Measurements from ENCODE around the gene CAMK1D. TPM values are rescaled to one million over a fixed set of nuclear protein-coding genes. Genes with fewer than 3 reads are reported as not detected.
"Not testable (repeated sequence)": the region's sequence is repeated elsewhere in the genome, so short reads cannot be mapped to it uniquely, and the experiment has no call there.

CAMK1D gene
- polyA plus RNA-seq, 12 donors, result 1.6 to 16.1 (median 3.5) TPM; not detected in 1

DNA sequence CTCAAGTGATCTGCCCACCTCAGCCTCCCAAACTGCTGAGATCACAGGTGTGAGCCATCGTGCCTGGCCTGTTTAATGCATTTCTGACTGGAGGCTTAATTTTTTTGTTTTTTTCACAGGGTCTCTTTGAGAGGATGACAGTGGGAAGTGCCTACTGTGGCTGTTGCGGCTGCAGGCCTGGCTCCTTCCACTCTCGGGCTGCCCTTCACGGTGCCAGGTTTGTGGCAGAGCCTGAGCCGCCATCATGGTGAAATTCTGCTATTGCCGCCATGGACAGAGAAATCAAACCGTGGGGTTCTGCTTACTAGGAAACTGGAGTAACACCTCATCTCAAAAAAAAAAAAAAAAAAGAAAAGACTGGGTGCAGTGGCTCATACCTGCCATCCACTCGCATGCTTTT is 142.7 kb downstream of the CAMK1D start:
- DNase-seq, result no peak

GRCh38 chr10:12497046-12497445 is 147.7 kb downstream of the CAMK1D start:
- not testable (repeated sequence) for DNase-seq

- no peak for DNase-seq
These were observed 150.0 kb downstream of the CAMK1D start for GRCh38 chr10:12499076-12499986.

- no peak for DNase-seq
These were observed 151.3 kb downstream of the CAMK1D start for GRCh38 chr10:12500381-12501303.

DNA sequence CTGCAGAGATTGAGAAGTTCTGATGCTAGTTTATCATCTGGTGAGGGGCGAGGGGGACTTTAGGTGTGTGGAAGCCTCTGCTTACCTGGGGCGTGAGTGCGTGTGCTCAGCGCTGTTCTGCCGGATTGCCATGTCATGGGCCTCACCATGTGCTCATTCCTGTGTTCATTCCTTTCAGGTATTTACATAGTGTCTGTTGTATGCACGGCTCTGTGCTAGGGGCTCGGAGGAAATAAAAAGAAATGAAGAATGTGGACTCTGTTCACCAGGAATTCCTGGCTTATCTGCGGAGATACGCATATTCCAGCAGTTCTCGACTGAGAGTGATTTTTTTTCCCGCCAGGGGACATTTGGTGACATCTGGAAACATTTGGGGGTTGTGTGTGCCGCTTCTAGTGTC is 152.0 kb downstream of the CAMK1D start:
- DNase-seq, result no peak

DNA sequence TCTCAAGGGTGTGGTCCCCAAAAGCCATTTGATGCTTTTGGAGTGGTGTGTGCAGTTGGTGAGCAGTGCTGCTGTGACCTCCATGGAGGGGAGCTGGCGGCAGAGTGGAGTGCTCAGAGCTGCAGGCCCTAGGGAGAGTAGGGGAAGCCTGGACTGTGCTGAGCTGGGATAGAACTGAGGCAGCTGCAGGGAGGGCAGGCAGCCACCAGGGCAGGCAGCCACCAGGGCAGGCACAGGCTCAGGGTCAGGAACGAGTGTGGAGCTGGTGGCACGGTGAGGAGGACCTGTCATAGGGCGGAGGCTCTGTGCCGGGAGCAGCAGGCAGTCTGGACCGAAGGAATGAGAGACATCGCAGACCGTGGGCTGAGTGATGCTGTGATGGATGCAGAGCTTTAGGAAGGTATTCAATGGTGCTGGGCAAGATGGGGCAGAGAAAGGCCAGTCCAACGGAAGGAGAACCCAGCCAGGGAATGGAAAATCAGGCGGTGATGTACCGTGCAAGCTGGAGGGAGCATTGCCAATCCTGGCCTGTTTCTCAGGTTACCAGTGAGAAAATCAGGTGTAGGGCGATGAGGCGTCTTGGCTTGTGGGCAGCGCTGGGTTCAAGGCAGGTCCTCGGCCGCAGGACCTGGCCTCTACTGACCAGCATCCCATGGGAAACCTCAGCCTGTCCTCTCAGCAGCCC is 152.6 kb downstream of the CAMK1D start:
- no peak for DNase-seq

GRCh38 chr10:12502526-12503274 is 153.4 kb downstream of the CAMK1D start:
- DNase-seq, result no peak

- no peak for DNase-seq
These were observed 154.0 kb downstream of the CAMK1D start for GRCh38 chr10:12503311-12503710.

DNA sequence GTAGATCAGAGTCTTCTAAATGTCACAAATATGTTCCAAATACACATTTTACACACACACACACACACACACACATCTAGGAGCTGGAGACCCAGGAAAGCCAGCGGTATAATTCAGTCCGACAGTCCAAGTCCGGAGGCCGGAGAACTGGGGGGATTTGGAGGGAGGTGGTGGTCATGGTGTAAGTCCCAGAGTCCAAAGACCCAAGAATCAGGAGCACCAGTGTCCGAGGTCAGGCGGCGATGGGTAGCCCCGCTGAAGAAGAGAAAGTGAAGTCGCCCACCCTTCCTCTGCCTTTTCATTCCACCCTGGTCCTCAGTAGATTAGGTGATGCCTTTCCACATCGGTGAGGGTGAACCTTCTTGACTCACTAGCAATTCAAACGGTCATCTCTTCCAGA is 154.8 kb downstream of the CAMK1D start:
- no peak for DNase-seq

DNA sequence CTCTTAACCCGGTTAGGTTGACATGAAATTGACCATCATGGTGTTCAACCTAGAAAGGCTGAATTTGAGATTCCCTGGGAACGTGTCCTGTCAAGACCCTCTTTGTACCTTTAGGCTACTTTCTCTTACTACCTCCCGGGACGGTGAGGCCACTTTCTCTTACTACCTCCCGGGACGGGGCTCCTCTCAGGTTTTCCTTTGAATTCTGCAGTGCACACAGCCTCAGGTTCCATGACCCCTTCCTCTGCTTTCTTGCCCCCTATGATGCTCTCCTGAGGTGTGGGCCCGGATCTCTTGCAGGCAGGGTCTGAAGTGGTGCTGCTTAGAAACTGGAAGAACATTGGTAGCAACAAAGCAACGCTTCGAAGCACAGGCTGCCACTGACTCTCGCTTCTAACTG is 155.3 kb downstream of the CAMK1D start:
- DNase-seq, result no peak

- no peak for DNase-seq
These were observed 156.3 kb downstream of the CAMK1D start for GRCh38 chr10:12505683-12506082.

DNA sequence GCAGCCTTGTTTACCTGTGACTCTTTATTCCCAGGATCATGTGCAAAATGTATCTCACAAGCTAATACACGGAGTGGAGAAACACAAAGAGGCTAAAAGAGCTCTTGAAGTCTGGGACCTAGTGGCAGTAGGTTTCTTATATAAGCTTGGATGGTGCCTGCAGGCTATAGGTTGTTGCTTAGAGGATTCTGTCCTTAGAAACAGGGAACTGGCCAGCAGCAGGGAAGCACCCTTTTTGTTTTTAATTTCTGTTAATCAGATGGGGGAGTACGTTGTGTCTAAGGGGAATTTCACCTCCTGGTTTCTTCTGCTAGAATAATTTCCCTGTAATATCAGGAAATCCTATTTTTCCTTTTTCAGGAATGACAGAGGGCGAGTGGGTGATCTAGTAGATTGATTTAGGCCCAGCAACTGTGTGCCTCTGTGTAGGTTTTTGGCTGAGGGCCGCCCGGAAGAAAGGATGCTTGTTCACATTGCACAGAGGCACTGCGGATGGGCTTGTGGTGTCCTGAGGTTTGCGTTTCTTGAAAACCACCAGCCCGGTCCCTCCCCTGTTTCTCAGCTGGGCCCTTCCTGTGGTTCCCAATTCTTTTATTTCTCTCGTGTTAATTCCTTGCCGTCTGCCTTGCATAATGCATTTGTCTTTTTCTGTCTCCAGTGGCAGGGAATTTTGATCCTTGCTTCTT is 158.0 kb downstream of the CAMK1D start:
- no peak for DNase-seq

DNA sequence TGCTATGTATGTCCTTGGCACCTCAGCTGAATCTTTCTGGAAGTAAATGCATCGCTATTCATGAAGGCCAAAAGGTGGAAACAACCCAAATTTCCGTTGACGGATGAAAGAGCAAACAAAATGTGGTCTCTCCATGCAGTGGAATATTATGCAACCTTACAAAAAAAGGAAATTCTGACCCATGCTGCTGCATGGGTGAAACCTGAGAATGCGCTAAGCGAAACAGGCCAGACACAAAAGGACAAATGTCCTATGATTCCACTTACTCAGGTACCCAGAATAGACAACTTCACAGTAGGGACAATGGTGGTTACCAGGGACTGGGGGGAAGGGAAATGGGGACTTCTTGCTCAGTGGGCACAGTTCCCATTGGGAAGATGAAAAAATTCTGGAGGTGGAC is 158.8 kb downstream of the CAMK1D start:
- no peak for DNase-seq

DNA sequence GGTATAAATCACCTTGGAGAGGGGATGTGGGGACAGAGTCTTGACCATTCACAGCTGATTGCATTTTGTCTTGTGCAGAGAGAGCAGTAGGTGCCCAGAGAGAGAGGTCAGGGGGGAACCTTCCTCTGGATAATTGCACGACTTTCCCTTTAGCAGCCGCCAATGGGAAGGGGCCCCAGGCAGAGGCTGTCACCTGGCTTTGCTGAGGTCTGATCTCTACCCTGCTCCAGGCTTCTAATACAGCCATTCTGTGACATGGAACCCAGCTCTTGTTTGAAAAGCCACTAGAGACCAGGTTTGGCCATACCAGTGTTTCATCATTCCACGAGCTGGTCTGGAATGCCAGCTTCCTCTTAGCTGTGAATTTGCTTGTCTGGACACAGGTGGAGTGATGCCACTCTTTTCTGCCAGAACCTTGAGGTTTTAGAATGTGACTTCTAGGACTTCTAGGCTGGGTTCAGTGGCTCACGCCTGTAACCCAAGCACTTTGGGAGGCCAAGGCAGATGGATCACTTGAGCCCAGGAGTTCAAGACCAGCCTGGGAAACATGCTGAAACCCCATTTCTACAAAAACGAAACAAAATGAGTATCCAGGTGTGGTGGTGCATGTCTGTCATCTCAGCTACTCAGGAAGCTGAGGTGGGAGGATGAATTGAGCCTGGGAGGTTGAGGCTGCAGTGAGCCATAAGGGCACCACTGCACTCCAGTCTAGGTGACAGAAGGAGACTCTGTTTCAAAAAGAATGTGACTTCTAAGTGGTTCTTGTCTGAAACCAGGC is 159.9 kb downstream of the CAMK1D start:
- no peak for DNase-seq

DNA sequence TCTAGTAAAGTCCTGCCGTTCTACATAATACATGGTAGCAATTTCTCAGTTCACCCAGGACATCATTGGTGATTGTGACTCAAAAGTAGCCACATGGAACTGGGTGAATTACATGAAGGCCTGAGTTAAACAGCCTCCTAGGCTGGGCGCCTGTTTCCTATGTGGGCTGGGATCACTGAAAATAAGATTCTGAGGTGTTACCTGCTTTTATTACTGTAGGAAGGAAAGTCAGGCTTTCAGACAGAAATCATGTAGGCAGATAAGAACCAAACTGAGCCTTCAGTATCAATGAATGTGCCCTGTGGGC is 160.4 kb downstream of the CAMK1D start:
- DNase-seq, result no peak

DNA sequence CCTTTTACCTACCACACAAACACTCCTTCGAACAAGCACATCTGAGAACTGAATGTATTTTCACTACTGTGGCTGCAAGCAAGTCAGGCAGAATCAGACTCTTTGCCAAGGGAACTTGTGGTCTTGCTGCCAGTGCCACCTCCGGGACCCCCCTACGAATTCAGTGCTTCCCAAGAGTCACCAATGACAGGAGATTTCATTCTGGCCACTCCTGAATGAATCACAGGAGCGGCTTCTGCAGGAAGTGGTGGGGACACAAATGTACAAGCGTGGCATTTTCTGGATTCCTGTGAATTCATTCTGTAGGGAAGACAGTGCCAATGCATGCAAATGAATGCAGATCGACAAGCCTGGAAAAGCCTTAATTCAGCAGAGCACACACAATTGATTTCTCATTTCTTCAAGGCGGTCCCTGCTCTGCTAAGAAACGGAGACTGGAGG is 161.2 kb downstream of the CAMK1D start:
- no peak for DNase-seq

- DNase-seq, result no peak
These were observed 161.6 kb downstream of the CAMK1D start for GRCh38 chr10:12510984-12511383.

GRCh38 chr10:12511651-12512050 is 162.3 kb downstream of the CAMK1D start:
- no peak for DNase-seq

DNA sequence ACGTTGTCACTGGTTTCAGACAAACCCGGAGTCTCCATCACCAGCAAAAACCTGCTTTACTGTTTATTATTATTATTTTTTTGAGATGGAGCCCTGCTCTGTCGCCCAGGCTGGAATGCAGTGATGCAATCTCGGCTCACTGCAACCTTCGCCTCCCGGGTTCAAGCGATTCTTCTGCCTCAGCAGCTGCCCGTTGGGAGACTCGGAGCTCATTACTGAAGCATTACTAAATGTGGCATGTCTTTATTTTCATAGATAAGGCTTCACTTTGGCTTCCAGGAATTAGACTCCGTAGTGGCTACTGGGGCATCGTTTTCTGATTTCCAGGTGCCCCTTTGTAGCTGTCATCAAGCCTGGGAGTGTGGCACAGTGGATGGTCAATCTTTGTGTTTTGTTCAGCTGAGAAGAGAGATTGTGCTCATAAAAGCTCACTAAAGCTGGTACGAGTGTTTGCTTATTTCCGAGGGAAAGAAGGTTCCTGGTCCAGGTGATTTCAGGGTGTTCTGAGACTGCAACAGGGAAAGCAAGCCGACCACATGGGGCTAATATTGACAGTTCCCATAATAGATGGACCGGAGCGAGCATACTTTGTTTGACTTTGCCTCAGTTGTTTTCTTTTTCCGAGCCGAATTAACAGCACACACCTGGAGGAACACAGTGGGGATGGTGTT is 163.1 kb downstream of the CAMK1D start:
- no peak for DNase-seq

GRCh38 chr10:12513003-12513365 is 163.6 kb downstream of the CAMK1D start:
- no peak for DNase-seq
